ENCODE measurements around the gene MYOM1.

GRCh38 chr18:3199942-3200645, 19.7 kb downstream of the MYOM1 start:
- TF ChIP-seq CTCF (conservative IDR thresholded peaks at IDR 0.05), result no peak
- no peak for TF ChIP-seq ZFX (IDR thresholded peaks at IDR 0.05)
